Endothelial cell of umbilical vein (primary cell): ENCODE measurements around the gene GGACT. TPM values are rescaled to one million over a fixed set of nuclear protein-coding genes. Genes with fewer than 3 reads are reported as not detected.

Experiments
- BruUV-seq: library from RNA; stranded (reverse); fragments of 400-500 nt; replicated peaks from 2 replicates; lab custom pipeline; 2021; lab: Mats Ljungman, UMichigan
- CTCF ChIA-PET: fragments of 300-600, 350-600 bp; sonication (Branson Sonifier 250); formaldehyde crosslinking; loops from one replicate; lab custom pipeline; 2021; ENCODE audit warnings: antibody characterized with exemption, inconsistent platforms; lab: Charles Lee
- POLR2A ChIA-PET: fragments of 300-600, 350-600 bp; sonication (Branson Sonifier 250); formaldehyde crosslinking; loops from one replicate; lab custom pipeline; 2021; ENCODE audit warnings: antibody characterized with exemption, inconsistent platforms; lab: Charles Lee
- DNase-seq: peaks from one replicate; pipeline ENCODE4 v3.0.0-alpha.2; 2011; ENCODE audit warnings: low read depth, low spot score
- FAIRE-seq: peaks from 2 replicates; lab custom pipeline; 2011; peaks lifted over from hg19 to GRCh38; lab: Jason Lieb, UNC
- H2AFZ ChIP-seq: 2 replicates; pipeline ENCODE4 v1.6.0; 2012; ENCODE audit warnings: low read depth, low read length, control low read depth, inconsistent platforms
- H3K27ac ChIP-seq: 2 replicates; pipeline ENCODE4 v1.5.1; 2011; ENCODE audit warnings: low read depth, mild to moderate bottlenecking, control low read depth, low read length, moderate library complexity; ENCODE audit not compliant: insufficient read depth
- H3K27me3 ChIP-seq, 2 experiments: 2 replicates each; pipeline versions ENCODE4 v1.6.0 to v1.6.1; 2011; ENCODE audit warnings: low read length in 2 of 2, mixed read lengths in 1 of 2; ENCODE audit not compliant: control insufficient read depth in 2 of 2, insufficient read depth in 2 of 2
- H3K36me3 ChIP-seq, 2 experiments: 2 replicates in 1 of 2; 3 replicates in 1 of 2; pipeline ENCODE4 v1.5.1; 2011; ENCODE audit warnings: low read length in 2 of 2, mild to moderate bottlenecking in 1 of 2, moderate library complexity in 1 of 2; ENCODE audit not compliant: control insufficient read depth in 2 of 2, insufficient read depth in 2 of 2; ENCODE audit errors: extremely low read depth in 1 of 2
- H3K4me1 ChIP-seq: 3 replicates; pipeline ENCODE4 v1.5.1; 2011; ENCODE audit warnings: mild to moderate bottlenecking, low read length; ENCODE audit not compliant: control insufficient read depth, insufficient read depth; ENCODE audit errors: extremely low read depth
- H3K4me2 ChIP-seq: 2 replicates; pipeline ENCODE4 v1.6.1; 2011; ENCODE audit warnings: low read length, control low read depth, mixed read lengths; ENCODE audit not compliant: insufficient read depth
- H3K4me3 ChIP-seq, 3 experiments: fragments of 200-600 bp in 1 of 3; sonication (generic), shearing (Covaris generic) in 1 of 3; replicated peaks in 1 of 3; 2 replicates each; pipeline ENCODE4 v1.5.1; 2011 to 2016; ENCODE audit warnings: control low read depth in 3 of 3, low read length in 3 of 3, mild to moderate bottlenecking in 2 of 3, inconsistent platforms in 1 of 3, low read depth in 1 of 3, moderate library complexity in 1 of 3; ENCODE audit not compliant: insufficient read depth in 1 of 3
- H3K79me2 ChIP-seq: 2 replicates; pipeline ENCODE4 v1.6.0; 2012; ENCODE audit warnings: low read length, inconsistent platforms; ENCODE audit not compliant: control insufficient read depth, insufficient read depth
- H3K9ac ChIP-seq: replicated peaks from 2 replicates; pipeline ENCODE3; 2011; ENCODE audit warnings: low read length, control low read depth; ENCODE audit not compliant: insufficient read depth; ENCODE audit errors: extremely low read depth
- H3K9me1 ChIP-seq: replicated peaks from 3 replicates; pipeline ENCODE4 v1.6.0; 2011; ENCODE audit warnings: mild to moderate bottlenecking, low read length; ENCODE audit not compliant: control insufficient read depth, insufficient read depth; ENCODE audit errors: extremely low read depth
- H3K9me3 ChIP-seq: replicated peaks from 2 replicates; pipeline ENCODE4 v1.5.1; 2012; ENCODE audit warnings: low read length, inconsistent platforms; ENCODE audit not compliant: control insufficient read depth, insufficient read depth
- H4K20me1 ChIP-seq: replicated peaks from 2 replicates; pipeline ENCODE3; 2011; ENCODE audit warnings: mild to moderate bottlenecking, low read length; ENCODE audit not compliant: control insufficient read depth, insufficient read depth; ENCODE audit errors: extremely low read depth
- CTCF ChIP-seq, 2 donors: IDR thresholded peaks; 1 replicate in 1 of 2; 2 replicates in 1 of 2; pipeline ENCODE4 v1.5.1; 2011; ENCODE audit warnings: low read length in 2 of 2, mild to moderate bottlenecking in 2 of 2, moderate library complexity in 2 of 2, control low read depth in 1 of 2, inconsistent platforms in 1 of 2, low read depth in 1 of 2; ENCODE audit not compliant: insufficient read depth in 1 of 2; ENCODE audit errors: extremely low read depth in 1 of 2
- EZH2 ChIP-seq: IDR thresholded peaks from 2 replicates; pipeline ENCODE4 v1.6.1; 2012; ENCODE audit warnings: borderline replicate concordance, low read depth, mild to moderate bottlenecking, moderate library complexity, low read length, inconsistent platforms; ENCODE audit not compliant: severe bottlenecking
- GATA2 ChIP-seq: IDR thresholded peaks from 2 replicates; pipeline ENCODE4 v1.7.0; 2011; ENCODE audit warnings: low read depth, mild to moderate bottlenecking, moderate library complexity, mixed read lengths, low read length; ENCODE audit not compliant: insufficient read length, insufficient read depth
- JUN ChIP-seq: IDR thresholded peaks from 2 replicates; pipeline ENCODE4 v1.6.1; 2011; ENCODE audit warnings: borderline replicate concordance, low read depth; ENCODE audit not compliant: insufficient read length, insufficient read depth
- MAX ChIP-seq: IDR thresholded peaks from 2 replicates; pipeline ENCODE4 v1.6.1; 2011; ENCODE audit not compliant: insufficient read depth, insufficient read length
- POLR2AphosphoS5 ChIP-seq: IDR thresholded peaks from 2 replicates; pipeline ENCODE4 v1.6.1; 2012; ENCODE audit warnings: low read depth, mild to moderate bottlenecking, control low read depth, low read length, moderate library complexity; ENCODE audit not compliant: insufficient read depth
- dilution Hi-C: fragments of 300-500 bp; cut with MboI; formaldehyde crosslinking; loops from one replicate; pipeline ENCODE4 v1.15.0; 2019; ENCODE audit warnings: low sequenced_read_pairs; ENCODE audit not compliant: extremely low pct_ligation_motif_present
- intact Hi-C: fragments of 100-400 bp; cut with micrococcal nuclease; formaldehyde crosslinking; loops from one replicate; pipeline ENCODE4 v1.10.0; 2022
- polyA plus RNA-seq, 4 experiments: library from polyadenylated mRNA; depleted of rRNA in 3 of 4; stranded (reverse) in 3 of 4; unstranded in 1 of 4; fragments of >200 nt; gene quantifications; 2 replicates each; pipeline versions ENCODE4 v1.2.1 to v1.2.3, GENCODE V29; 2011 to 2012; ENCODE audit warnings: missing spikeins in 1 of 4
- total RNA-seq: library from RNA; stranded (reverse); gene quantifications from 2 replicates; pipeline ENCODE4 v1.2.3, GENCODE V29; 2021

The GGACT gene
- total and polyA plus RNA-seq, 2 donors (not counting 3 experiments of a cell fraction or from before 2014, with no cell fraction given), result 2.5 to 6.5 TPM

DNA sequence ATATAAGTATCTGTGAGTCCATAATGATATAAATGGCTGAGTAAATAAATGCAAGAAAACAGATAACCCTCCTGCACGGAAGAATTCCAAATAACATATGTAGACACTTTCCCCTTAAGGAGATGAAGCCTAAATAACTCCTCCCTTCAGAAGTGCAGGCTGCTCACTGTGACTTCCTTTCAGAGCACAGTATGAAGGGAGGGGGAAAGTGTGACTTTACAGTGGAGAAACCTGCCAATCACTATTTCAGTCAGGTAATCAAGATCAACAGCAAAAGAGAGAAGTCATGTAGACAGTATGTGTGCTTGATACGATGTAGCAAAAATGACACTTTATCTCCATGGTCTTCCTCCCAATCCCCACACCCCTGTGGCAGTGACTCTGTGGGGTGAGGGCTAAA lies 7.1 kb downstream of the GGACT start:
- Histone ChIP-seq H3K4me3 (no peak overlapping the region), H3K27me3 (no peaks in the 10 kb centered on the region), H3K27ac (no peak overlapping the region), H3K9me1 (no peaks in the 10 kb centered on the region), H3K4me1 (no peaks in the 10 kb centered on the region), H4K20me1 (no peaks in the 10 kb centered on the region), H3K9me3 (no peaks in the 10 kb centered on the region), H3K36me3 (no peaks in the 10 kb centered on the region), H3K4me2 (no peak overlapping the region), H3K9ac (no peak overlapping the region), H2AFZ (no peak overlapping the region), H3K79me2 (no peaks in the 10 kb centered on the region)
- BruUV-seq, result no TSS peak
- FAIRE-seq, result no peak
- no peak for TF ChIP-seq CTCF (IDR thresholded peaks at IDR 0.05; ENCODE audit: extremely low read depth in 1 of 2, insufficient read depth in 1 of 2, low read depth in 1 of 2, low read length in 2 of 2)
- TF ChIP-seq EZH2, result no peak
- no peak for TF ChIP-seq GATA2
- no peak for TF ChIP-seq JUN
- no peak for TF ChIP-seq MAX
- TF ChIP-seq POLR2AphosphoS5, result no peak
- no peak for DNase-seq
- CTCF ChIA-PET, result no interaction called here
- POLR2A ChIA-PET, result no interaction called here
- dilution Hi-C loops (no loop called here), intact Hi-C loops (no loop called here)
